SK-N-SH (cell line): ENCODE results near the gene TSPAN14. TPM values are rescaled to one million over a fixed set of nuclear protein-coding genes. Genes with fewer than 3 reads are reported as not detected.

ENCODE experiments used
- CTCF ChIA-PET: fragments of 300-600, 350-600 bp; formaldehyde crosslinking; extraction: SDS; loops from one replicate; lab custom pipeline; 2021; lab: Yijun Ruan, JAX
- POLR2A ChIA-PET: fragments of 350-600 bp; sonication (Branson Sonifier 250); formaldehyde crosslinking; extraction: SDS; loops from one replicate; lab custom pipeline; 2020; ENCODE audit warnings: antibody characterized with exemption, inconsistent platforms; lab: Yijun Ruan, JAX
- DNase-seq: peaks from one replicate; pipeline ENCODE4 v3.0.0; 2012
- H2AFZ ChIP-seq: fragments of 200-600 bp; sonication (generic); 2 replicates; pipeline ENCODE4 v1.8.1; 2016; ENCODE audit warnings: antibody characterized with exemption, mild to moderate bottlenecking, low read depth
- H3F3A ChIP-seq: fragments of 200-600 bp; sonication (generic); replicated peaks from 2 replicates; pipeline ENCODE3; 2016; ENCODE audit warnings: antibody characterized with exemption, mild to moderate bottlenecking; ENCODE audit not compliant: insufficient read depth
- H3K27ac ChIP-seq, 2 experiments: fragments of 200-500 bp in 1 of 2; fragments of 200-600 bp in 1 of 2; sonication (Bioruptor generic) in 1 of 2; sonication (generic), shearing (Covaris generic) in 1 of 2; 2 replicates each; pipeline versions ENCODE4 v1.5.1 to v1.6.1; 2014 to 2016; ENCODE audit warnings: low read depth in 2 of 2, inconsistent platforms in 1 of 2, low read length in 1 of 2, mild to moderate bottlenecking in 1 of 2, mixed read lengths in 1 of 2
- H3K27me3 ChIP-seq: fragments of 200-600 bp; sonication (generic), shearing (Covaris generic); 2 replicates; pipeline ENCODE4 v1.6.1; 2016; ENCODE audit warnings: mixed run types; ENCODE audit not compliant: insufficient read depth
- H3K36me3 ChIP-seq, 2 experiments: fragments of 200-500 bp in 1 of 2; fragments of 200-600 bp in 1 of 2; sonication (Bioruptor generic) in 1 of 2; sonication (generic) in 1 of 2; replicated peaks in 1 of 2; 2 replicates each; pipeline versions ENCODE3 to v1.5.1; 2014 to 2016; ENCODE audit warnings: low read length in 1 of 2, mild to moderate bottlenecking in 1 of 2; ENCODE audit not compliant: insufficient read depth in 2 of 2, control insufficient read depth in 1 of 2
- H3K4me1 ChIP-seq, 2 experiments: fragments of 200-500 bp in 1 of 2; fragments of 200-600 bp in 1 of 2; sonication (Bioruptor generic) in 1 of 2; sonication (generic), shearing (Covaris generic) in 1 of 2; 2 replicates each; pipeline versions ENCODE4 v1.5.1 to v1.6.1; 2014 to 2016; ENCODE audit warnings: low read depth in 1 of 2, low read length in 1 of 2, mixed run types in 1 of 2; ENCODE audit not compliant: insufficient read depth in 2 of 2, control insufficient read depth in 1 of 2
- H3K4me2 ChIP-seq: fragments of 200-600 bp; sonication (generic), shearing (Covaris generic); 2 replicates; pipeline ENCODE4 v1.6.1; 2017; ENCODE audit warnings: mixed run types
- H3K4me3 ChIP-seq, 2 experiments: fragments of 200-500 bp in 1 of 2; fragments of 200-600 bp in 1 of 2; sonication (Bioruptor generic) in 1 of 2; sonication (generic), shearing (Covaris generic) in 1 of 2; 2 replicates each; pipeline versions ENCODE4 v1.5.1 to v1.8.1; 2014 to 2016; ENCODE audit warnings: low read depth in 2 of 2, inconsistent platforms in 1 of 2, low read length in 1 of 2, mild to moderate bottlenecking in 1 of 2, mixed read lengths in 1 of 2, moderate library complexity in 1 of 2
- H3K79me2 ChIP-seq: fragments of 200-600 bp; sonication (generic); 2 replicates; pipeline ENCODE4 v1.8.1; 2017; ENCODE audit warnings: mild to moderate bottlenecking; ENCODE audit not compliant: insufficient read depth
- H3K9ac ChIP-seq: fragments of 200-600 bp; sonication (generic); 2 replicates; pipeline ENCODE4 v1.6.1; 2017; ENCODE audit warnings: mixed run types
- H3K9me2 ChIP-seq: fragments of 200-600 bp; sonication (generic); 2 replicates; pipeline ENCODE4 v1.6.1; 2017; ENCODE audit warnings: mixed run types
- H3K9me3 ChIP-seq: fragments of 200-600 bp; sonication (generic); 2 replicates; pipeline ENCODE4 v1.6.1; 2017; ENCODE audit warnings: mixed run types, mild to moderate bottlenecking, moderate library complexity
- H4K20me1 ChIP-seq: fragments of 200-600 bp; sonication (generic); 2 replicates; pipeline ENCODE4 v1.6.1; 2017; ENCODE audit warnings: mild to moderate bottlenecking, mixed run types; ENCODE audit not compliant: insufficient read depth
- CHD2 ChIP-seq: fragments of 150-350 bp; IDR thresholded peaks from 2 replicates; pipeline ENCODE4 v1.6.1; 2018; ENCODE audit warnings: low read length; ENCODE audit not compliant: partially characterized antibody
- ELF1 ChIP-seq: IDR thresholded peaks from 2 replicates; pipeline ENCODE4 v1.4.0; 2012
- EP300 ChIP-seq, 2 experiments: IDR thresholded peaks; 2 replicates each; pipeline versions ENCODE4 v1.4.0 to v1.6.1; 2012; ENCODE audit warnings: borderline replicate concordance in 1 of 2, low read depth in 1 of 2, low read length in 1 of 2
- EZH2phosphoT487 ChIP-seq: fragments of 200-600 bp; sonication (generic); IDR thresholded peaks from 2 replicates; pipeline ENCODE4 v1.6.1; 2017; ENCODE audit warnings: low read depth, mixed run types, mild to moderate bottlenecking, antibody characterized with exemption, moderate library complexity, borderline replicate concordance
- FOSL2 ChIP-seq: IDR thresholded peaks from 2 replicates; pipeline ENCODE4 v1.4.0; 2012; ENCODE audit warnings: low read depth, mild to moderate bottlenecking, moderate library complexity, borderline replicate concordance
- FOXJ3 ChIP-seq: sonication (generic); formaldehyde crosslinking; IDR thresholded peaks from 2 replicates; pipeline ENCODE4 v1.5.1; 2020; ENCODE audit warnings: mild to moderate bottlenecking, missing genetic modification reagents
- FOXM1 ChIP-seq: IDR thresholded peaks from 2 replicates; pipeline ENCODE4 v1.4.0; 2012; ENCODE audit warnings: low read depth, mild to moderate bottlenecking
- JUND ChIP-seq: IDR thresholded peaks from 2 replicates; pipeline ENCODE4 v1.4.0; 2012
- MEF2A ChIP-seq: IDR thresholded peaks from 2 replicates; pipeline ENCODE4 v1.4.0; 2012; ENCODE audit warnings: low read depth, borderline replicate concordance
- MXI1 ChIP-seq: IDR thresholded peaks from 2 replicates; pipeline ENCODE4 v1.6.1; 2012; ENCODE audit warnings: mild to moderate bottlenecking, low read depth, low read length, improper control_type of control experiment
- POLR2AphosphoS5 ChIP-seq: IDR thresholded peaks from 2 replicates; pipeline ENCODE4 v1.6.1; 2012; ENCODE audit warnings: low read depth, low read length
- RAD21 ChIP-seq: IDR thresholded peaks from 2 replicates; pipeline ENCODE4 v1.6.1; 2012; ENCODE audit warnings: mild to moderate bottlenecking, low read length
- RCOR1 ChIP-seq: fragments of 150-350 bp; IDR thresholded peaks from 2 replicates; pipeline ENCODE4 v1.6.1; 2017; ENCODE audit warnings: antibody characterized with exemption, low read length
- RXRA ChIP-seq: IDR thresholded peaks from 2 replicates; pipeline ENCODE4 v1.4.0; 2012; ENCODE audit warnings: low read depth, mild to moderate bottlenecking, borderline replicate concordance
- SMC3 ChIP-seq: IDR thresholded peaks from 2 replicates; pipeline ENCODE4 v1.6.1; 2012; ENCODE audit warnings: low read depth, low read length, improper control_type of control experiment
- TCF12 ChIP-seq: IDR thresholded peaks from 2 replicates; pipeline ENCODE4 v1.4.0; 2012
- TEAD4 ChIP-seq: IDR thresholded peaks from 2 replicates; pipeline ENCODE4 v1.4.0; 2012; ENCODE audit warnings: mild to moderate bottlenecking, borderline replicate concordance; ENCODE audit not compliant: insufficient read depth
- WGBS: methylation state at CpG from one replicate; pipeline ENCODE4 v1.1.6; 2017; ENCODE audit warnings: low lambda C conversion rate; 5-methylcytosine and 5-hydroxymethylcytosine counted together
- polyA plus RNA-seq, 3 experiments: library from polyadenylated mRNA; depleted of rRNA; stranded (reverse); fragments of >200 nt; gene quantifications; 2 replicates each; pipeline ENCODE4 v1.2.3, GENCODE V29; 2012
- TF ChIP-seq, protein P1 (sequence below): IDR thresholded peaks from 2 replicates; pipeline ENCODE4 v1.4.0; 2012; ENCODE audit warnings: low read depth, borderline replicate concordance
- TF ChIP-seq, protein P2 (sequence below): IDR thresholded peaks from 2 replicates; pipeline ENCODE4 v1.4.0; 2012; ENCODE audit warnings: low read depth
- TF ChIP-seq, protein P3 (sequence below): IDR thresholded peaks from 2 replicates; pipeline ENCODE4; 2012
- TF ChIP-seq, protein P4 (sequence below): IDR thresholded peaks from 2 replicates; pipeline ENCODE4 v1.4.0; 2012; ENCODE audit warnings: low read depth, borderline replicate concordance
- TF ChIP-seq, protein P5 (sequence below): IDR thresholded peaks from 2 replicates; pipeline ENCODE4 v1.6.1; 2012; ENCODE audit warnings: mild to moderate bottlenecking, low read depth, low read length, moderate library complexity

Gene TSPAN14
- polyA plus RNA-seq, 1 of the 3 experiments (the other 2 are of a cell fraction): 78.1 TPM

DNA sequence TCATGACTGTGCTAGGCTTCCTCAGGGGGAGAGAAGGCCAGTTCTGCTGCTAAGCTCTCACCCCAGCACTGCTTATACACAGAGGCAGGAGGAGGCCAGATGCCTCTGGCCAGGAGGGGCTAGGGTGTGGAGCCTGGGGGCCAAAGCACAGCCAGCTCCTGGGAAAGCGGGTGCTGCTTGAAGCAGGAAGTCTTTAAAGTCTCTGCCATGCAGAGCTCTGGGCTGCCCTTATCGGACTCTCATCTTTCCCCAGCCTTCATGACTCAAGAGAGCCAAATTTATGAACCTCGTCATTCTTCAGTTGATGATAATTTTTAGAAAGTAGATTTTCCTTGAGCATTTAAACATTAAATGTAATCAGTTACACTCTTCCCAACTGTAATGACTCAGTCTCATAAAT lies 11.2 kb upstream of the TSPAN14 start (continued):
- TF ChIP-seq FOSL2: peak; percentile 27; the same call in 1 of the 2 replicates
- TF ChIP-seq, protein P1, sequence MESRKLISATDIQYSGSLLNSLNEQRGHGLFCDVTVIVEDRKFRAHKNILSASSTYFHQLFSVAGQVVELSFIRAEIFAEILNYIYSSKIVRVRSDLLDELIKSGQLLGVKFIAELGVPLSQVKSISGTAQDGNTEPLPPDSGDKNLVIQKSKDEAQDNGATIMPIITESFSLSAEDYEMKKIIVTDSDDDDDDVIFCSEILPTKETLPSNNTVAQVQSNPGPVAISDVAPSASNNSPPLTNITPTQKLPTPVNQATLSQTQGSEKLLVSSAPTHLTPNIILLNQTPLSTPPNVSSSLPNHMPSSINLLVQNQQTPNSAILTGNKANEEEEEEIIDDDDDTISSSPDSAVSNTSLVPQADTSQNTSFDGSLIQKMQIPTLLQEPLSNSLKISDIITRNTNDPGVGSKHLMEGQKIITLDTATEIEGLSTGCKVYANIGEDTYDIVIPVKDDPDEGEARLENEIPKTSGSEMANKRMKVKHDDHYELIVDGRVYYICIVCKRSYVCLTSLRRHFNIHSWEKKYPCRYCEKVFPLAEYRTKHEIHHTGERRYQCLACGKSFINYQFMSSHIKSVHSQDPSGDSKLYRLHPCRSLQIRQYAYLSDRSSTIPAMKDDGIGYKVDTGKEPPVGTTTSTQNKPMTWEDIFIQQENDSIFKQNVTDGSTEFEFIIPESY: no peak
- TF ChIP-seq, protein P2, sequence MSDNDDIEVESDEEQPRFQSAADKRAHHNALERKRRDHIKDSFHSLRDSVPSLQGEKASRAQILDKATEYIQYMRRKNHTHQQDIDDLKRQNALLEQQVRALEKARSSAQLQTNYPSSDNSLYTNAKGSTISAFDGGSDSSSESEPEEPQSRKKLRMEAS: no peak
- peak; percentile 24; the same call in 1 of the 2 replicates for TF ChIP-seq JUND
- no peak for TF ChIP-seq ELF1
- TF ChIP-seq EZH2phosphoT487: no peak
- TF ChIP-seq MXI1: no peak
- no peak for TF ChIP-seq POLR2AphosphoS5

DNA sequence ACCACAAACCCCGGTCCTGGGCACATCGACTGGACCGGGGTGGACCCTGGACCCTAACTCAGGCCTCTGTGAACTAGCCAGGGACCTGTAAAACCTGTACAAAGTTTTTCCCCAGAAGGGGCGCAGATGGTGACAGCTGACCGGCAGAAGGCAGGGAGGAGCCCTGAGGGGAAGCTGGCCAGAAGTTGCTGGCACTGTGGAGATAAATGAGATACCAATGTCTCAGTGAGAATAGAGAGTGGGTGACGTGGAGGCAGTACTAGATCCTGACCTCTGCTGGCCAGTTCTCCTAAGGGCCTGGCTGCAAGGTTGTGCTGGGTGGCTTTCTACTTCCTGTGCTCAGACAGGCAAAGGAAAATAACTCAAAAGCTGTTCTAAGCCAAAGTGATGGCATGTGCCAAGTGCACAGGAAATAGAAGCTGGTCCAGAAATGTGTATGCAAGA lies 10.6 kb upstream of the TSPAN14 start:
- WGBS: 42% methylated on average over 6 of the region's 6 CpGs
- Histone ChIP-seq H3K4me1 (peaks cover 11 to 22% of the 10 kb centered on the region in 2 experiments; a peak in 3 of 4 replicates), H3K27me3 (no peaks in the 10 kb centered on the region), H4K20me1 (no peaks in the 10 kb centered on the region), H3K9ac (no peak overlapping the region), H3K79me2 (no peaks in the 10 kb centered on the region), H2AFZ (peak overlapping the region; percentile 78; the same call in 1 of the 2 replicates), H3K9me3 (no peaks in the 10 kb centered on the region), H3K4me2 (peak overlapping the region; percentile 49; the same call in 1 of the 2 replicates), H3K4me3 (no peak overlapping the region), H3K9me2 (no peaks in the 10 kb centered on the region), H3F3A (peaks cover 6% of the 10 kb centered on the region), H3K36me3 (no peaks in the 10 kb centered on the region), H3K27ac (peak overlapping the region; percentile 66 to 72; a peak in 3 of 4 replicates)
- peak; percentile 75 for DNase-seq
- ChIA-PET POLR2A (interaction anchor here (1.4 to 2.5 kb wide), 2 partner anchors 36 to 62 kb away, joined by 7 to 9 read pairs; partner anchors contain the start of gene PRXL2A), CTCF (interaction anchor here (0.6 to 35.3 kb wide), 40 partner anchors 8 to 480 kb away, joined by 3 to 602 read pairs (median 6); partner anchors contain the start of genes PRXL2A and TSPAN14)
- no peak for TF ChIP-seq FOXJ3 (CRISPR knock-in tag)
- no peak for TF ChIP-seq JUND
- TF ChIP-seq, protein P3, sequence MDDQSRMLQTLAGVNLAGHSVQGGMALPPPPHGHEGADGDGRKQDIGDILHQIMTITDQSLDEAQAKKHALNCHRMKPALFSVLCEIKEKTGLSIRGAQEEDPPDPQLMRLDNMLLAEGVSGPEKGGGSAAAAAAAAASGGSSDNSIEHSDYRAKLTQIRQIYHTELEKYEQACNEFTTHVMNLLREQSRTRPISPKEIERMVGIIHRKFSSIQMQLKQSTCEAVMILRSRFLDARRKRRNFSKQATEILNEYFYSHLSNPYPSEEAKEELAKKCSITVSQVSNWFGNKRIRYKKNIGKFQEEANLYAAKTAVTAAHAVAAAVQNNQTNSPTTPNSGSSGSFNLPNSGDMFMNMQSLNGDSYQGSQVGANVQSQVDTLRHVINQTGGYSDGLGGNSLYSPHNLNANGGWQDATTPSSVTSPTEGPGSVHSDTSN: no peak
- TF ChIP-seq RCOR1: peak; percentile 69
- TF ChIP-seq TCF12: peak; percentile 17; the same call in 1 of the 2 replicates
- TF ChIP-seq, protein P1: no peak
- TF ChIP-seq MEF2A: no peak
- no peak for TF ChIP-seq ELF1
- peak; percentile 63 for TF ChIP-seq RAD21
- no peak for TF ChIP-seq FOXM1
- TF ChIP-seq MXI1: no peak
- TF ChIP-seq RXRA: no peak
- TF ChIP-seq, protein P4, sequence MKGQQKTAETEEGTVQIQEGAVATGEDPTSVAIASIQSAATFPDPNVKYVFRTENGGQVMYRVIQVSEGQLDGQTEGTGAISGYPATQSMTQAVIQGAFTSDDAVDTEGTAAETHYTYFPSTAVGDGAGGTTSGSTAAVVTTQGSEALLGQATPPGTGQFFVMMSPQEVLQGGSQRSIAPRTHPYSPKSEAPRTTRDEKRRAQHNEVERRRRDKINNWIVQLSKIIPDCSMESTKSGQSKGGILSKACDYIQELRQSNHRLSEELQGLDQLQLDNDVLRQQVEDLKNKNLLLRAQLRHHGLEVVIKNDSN: no peak
- TF ChIP-seq, protein P5, sequence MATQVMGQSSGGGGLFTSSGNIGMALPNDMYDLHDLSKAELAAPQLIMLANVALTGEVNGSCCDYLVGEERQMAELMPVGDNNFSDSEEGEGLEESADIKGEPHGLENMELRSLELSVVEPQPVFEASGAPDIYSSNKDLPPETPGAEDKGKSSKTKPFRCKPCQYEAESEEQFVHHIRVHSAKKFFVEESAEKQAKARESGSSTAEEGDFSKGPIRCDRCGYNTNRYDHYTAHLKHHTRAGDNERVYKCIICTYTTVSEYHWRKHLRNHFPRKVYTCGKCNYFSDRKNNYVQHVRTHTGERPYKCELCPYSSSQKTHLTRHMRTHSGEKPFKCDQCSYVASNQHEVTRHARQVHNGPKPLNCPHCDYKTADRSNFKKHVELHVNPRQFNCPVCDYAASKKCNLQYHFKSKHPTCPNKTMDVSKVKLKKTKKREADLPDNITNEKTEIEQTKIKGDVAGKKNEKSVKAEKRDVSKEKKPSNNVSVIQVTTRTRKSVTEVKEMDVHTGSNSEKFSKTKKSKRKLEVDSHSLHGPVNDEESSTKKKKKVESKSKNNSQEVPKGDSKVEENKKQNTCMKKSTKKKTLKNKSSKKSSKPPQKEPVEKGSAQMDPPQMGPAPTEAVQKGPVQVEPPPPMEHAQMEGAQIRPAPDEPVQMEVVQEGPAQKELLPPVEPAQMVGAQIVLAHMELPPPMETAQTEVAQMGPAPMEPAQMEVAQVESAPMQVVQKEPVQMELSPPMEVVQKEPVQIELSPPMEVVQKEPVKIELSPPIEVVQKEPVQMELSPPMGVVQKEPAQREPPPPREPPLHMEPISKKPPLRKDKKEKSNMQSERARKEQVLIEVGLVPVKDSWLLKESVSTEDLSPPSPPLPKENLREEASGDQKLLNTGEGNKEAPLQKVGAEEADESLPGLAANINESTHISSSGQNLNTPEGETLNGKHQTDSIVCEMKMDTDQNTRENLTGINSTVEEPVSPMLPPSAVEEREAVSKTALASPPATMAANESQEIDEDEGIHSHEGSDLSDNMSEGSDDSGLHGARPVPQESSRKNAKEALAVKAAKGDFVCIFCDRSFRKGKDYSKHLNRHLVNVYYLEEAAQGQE: no peak
- TF ChIP-seq CHD2: peak; percentile 19
- peak in 1 of 2 experiments; percentile 42; a peak in 2 of 4 replicates for TF ChIP-seq EP300 (IDR thresholded peaks at IDR 0.05; ENCODE audit: borderline replicate concordance in 1 of 2, low read depth in 1 of 2, low read length in 1 of 2)
- peak; percentile 66; the same call in 1 of the 2 replicates for TF ChIP-seq SMC3
- no peak for TF ChIP-seq TEAD4
